Fibroblast of the aortic adventitia (primary cell): ENCODE data around the gene TYW1B. TPM values are rescaled to one million over a fixed set of nuclear protein-coding genes. Genes with fewer than 3 reads are reported as not detected.
"Not testable (repeated sequence)": the region's sequence is repeated elsewhere in the genome, so short reads cannot be mapped to it uniquely, and the experiment has no call there.

Source experiments
- DNase-seq: peaks from one replicate; pipeline ENCODE4 v3.0.0-alpha.2; 2010; ENCODE audit warnings: low read depth
- H3K4me3 ChIP-seq: 2 replicates; pipeline ENCODE4 v1.5.1; 2011; ENCODE audit warnings: low read depth, mild to moderate bottlenecking, control low read depth, low read length, moderate library complexity
- small RNA-seq: library from RNA; depleted of rRNA; stranded (forward); fragments of <200 nt; gene quantifications from one replicate; pipeline ENCODE3, GENCODE V24; 2012
- total RNA-seq: library from RNA; depleted of rRNA; stranded (reverse); fragments of >200 nt; gene quantifications from 2 replicates; pipeline ENCODE4 v1.2.3, GENCODE V29; 2012; ENCODE audit warnings: low replicate concordance
- TF ChIP-seq, protein P1 (sequence below): IDR thresholded peaks from 2 replicates; pipeline ENCODE4 v1.5.1; 2011; ENCODE audit warnings: mild to moderate bottlenecking, low read length, control low read depth, inconsistent platforms; ENCODE audit not compliant: insufficient read depth

The TYW1B gene
- total RNA-seq, 1 donor, result 0.99 TPM

DNA sequence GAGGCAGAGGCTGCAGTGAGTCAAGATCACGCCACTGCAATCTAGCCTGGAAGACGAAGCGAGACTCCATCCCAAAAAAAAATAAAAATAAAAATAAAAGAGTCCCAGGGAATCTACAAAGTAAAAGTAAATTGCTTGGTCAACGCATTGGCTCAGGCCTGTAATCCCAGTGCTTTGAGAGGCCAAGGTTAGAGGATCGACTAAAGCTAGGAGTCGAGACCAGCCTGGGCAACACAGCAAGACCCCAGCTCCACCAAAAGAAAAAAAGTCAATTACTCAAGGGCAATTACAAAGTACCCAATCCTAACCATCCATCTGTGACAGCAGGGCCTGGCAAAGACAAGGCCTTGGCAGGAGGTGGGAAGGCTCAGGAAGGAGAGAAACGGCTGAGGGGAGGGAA, 288.3 kb downstream of the TYW1B start:
- no peak overlapping the region for H3K4me3 ChIP-seq
- TF ChIP-seq, protein P1, sequence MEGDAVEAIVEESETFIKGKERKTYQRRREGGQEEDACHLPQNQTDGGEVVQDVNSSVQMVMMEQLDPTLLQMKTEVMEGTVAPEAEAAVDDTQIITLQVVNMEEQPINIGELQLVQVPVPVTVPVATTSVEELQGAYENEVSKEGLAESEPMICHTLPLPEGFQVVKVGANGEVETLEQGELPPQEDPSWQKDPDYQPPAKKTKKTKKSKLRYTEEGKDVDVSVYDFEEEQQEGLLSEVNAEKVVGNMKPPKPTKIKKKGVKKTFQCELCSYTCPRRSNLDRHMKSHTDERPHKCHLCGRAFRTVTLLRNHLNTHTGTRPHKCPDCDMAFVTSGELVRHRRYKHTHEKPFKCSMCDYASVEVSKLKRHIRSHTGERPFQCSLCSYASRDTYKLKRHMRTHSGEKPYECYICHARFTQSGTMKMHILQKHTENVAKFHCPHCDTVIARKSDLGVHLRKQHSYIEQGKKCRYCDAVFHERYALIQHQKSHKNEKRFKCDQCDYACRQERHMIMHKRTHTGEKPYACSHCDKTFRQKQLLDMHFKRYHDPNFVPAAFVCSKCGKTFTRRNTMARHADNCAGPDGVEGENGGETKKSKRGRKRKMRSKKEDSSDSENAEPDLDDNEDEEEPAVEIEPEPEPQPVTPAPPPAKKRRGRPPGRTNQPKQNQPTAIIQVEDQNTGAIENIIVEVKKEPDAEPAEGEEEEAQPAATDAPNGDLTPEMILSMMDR, result no peak

DNA sequence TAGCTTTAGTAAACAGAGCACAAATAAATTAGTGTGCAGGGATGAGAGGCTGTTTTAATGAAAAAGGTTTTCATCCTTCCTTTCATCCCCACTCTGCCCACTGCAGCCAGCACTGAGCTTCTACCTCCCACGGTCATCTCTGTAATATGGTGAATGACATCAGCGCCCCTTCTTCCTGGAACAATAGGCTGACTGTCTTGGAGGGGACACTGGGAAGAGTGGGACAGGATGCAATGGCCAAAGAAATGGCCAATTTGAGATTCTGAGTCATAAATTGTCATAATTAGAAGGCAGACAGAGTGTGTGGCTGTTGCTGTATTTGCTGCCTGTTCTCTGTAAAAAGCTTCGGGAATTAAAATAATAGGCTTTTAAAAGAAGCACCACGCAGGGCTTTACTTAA, 289.1 kb downstream of the TYW1B start:
- TF ChIP-seq, protein P1, result no peak
- no peak overlapping the region for H3K4me3 ChIP-seq
- no peak for DNase-seq

More for the DNA sequence above, 288.3 kb downstream of the TYW1B start:
- DNase-seq, result no peak

DNA sequence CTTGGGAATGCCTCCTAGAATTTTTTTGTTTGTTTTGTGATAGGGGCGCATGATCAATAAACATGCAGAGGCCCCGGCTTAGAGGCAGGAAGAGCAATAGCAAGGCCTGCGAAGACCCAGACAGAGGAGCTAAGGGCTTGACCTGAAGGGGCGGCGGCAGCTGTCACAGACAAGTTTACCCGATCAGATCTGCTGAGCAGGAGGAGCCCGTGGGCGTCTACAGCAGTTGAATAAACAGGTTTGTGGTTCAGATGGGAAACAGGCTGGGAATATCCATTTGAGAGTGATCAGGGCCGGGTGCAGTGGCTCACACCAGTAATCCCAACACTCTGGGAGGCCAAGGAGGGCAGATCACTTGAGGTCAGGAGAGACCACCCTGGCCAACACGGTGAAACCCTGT, 289.9 kb downstream of the TYW1B start:
- DNase-seq, result no peak
- TF ChIP-seq, protein P1, result no peak
- no peak overlapping the region for H3K4me3 ChIP-seq

DNA sequence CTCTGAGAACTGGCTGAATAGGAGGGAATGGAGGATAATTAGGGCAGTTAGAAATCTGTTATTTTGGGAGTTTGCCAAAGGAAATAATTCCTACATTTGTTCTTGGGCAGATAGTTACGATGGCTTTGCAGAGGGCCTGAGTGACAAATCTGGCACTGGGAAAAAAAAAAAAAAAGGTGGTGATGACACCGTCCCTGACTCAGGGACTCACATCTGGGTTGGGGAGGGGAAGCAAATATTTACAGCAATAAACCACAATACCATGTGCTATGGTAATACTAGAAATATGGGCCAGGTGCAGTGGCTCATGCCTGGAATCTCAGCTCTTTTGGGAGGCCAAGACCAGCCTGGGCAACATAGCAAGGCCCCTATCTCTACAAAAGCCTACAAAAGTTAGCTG, 292.0 kb downstream of the TYW1B start:
- DNase-seq, H3K4me3 ChIP-seq: not testable (repeated sequence)

DNA sequence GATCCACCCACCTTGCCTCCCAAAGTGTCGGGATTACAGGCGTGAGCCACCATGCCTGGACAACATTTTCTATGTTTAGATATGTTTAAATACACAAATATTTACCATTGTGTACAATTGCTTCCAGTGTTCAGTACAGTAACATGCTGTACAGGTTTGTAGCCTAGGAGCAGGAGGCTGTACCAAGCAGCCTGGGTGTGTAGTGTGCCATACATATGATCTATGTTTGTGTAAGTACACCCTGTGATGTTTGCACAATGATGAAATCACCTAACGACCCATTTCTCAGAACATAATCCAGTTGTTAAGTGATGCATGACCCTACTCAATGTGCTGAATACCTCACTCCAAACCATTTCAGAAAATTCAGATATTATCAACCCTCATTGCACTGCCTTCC, 297.0 kb downstream of the TYW1B start:
- not testable (repeated sequence) for DNase-seq, H3K4me3 ChIP-seq

Small RNA genes lying within 50 kb of the gene (small RNA-seq; reads per million reads assigned to genes)
- not detected for gene AC211469.2
- not detected for gene MIR4650-2
- gene RN7SL377P, result not detected
- not detected for gene RN7SL625P

Other genes with a start within 250 kb of the TYW1B start
- 6.3 and 12.2 TPM in 2 replicates for gene POM121, start 96.9 kb upstream of the TYW1B start, total RNA-seq
- not detected in 2 replicates for gene TRIM74, start 141.3 kb upstream of the TYW1B start, total RNA-seq
- gene SPDYE8, start 201.6 kb upstream of the TYW1B start, total RNA-seq, result not detected in 2 replicates
- gene SPDYE11, start 229.7 kb upstream of the TYW1B start, total RNA-seq, result 0.08 TPM in 1 of 2 replicates, not detected in the other